ENCODE measurements around the gene OPN1MW.
"Not testable (repeated sequence)": the region's sequence is repeated elsewhere in the genome, so short reads cannot be mapped to it uniquely, and the experiment has no call there.

Gene OPN1MW

DNA sequence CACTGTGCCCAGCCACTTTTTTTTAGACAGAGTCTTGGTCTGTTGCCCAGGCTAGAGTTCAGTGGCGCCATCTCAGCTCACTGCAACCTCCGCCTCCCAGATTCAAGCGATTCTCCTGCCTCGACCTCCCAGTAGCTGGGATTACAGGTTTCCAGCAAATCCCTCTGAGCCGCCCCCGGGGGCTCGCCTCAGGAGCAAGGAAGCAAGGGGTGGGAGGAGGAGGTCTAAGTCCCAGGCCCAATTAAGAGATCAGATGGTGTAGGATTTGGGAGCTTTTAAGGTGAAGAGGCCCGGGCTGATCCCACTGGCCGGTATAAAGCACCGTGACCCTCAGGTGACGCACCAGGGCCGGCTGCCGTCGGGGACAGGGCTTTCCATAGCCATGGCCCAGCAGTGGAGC is at the start of gene OPN1MW:
TSS of gene OPN1MW (plus strand) at position 301 of the 400 bp plus-strand sequence. CDS start at position 383, 82 bp downstream.
- not testable (repeated sequence) for H3K9me3 ChIP-seq (ENCODE audit: insufficient read depth, low read depth, low read length); H3K27me3 ChIP-seq (ENCODE audit: insufficient read depth, low read length); H3K36me3 ChIP-seq (ENCODE audit: insufficient read depth, low read depth, low read length); H3K4me1 ChIP-seq (ENCODE audit: insufficient read depth, low read length); H3K9ac ChIP-seq (ENCODE audit: low read depth, low read length); H3K27ac ChIP-seq (ENCODE audit: low read length); H3K4me3 ChIP-seq (ENCODE audit: low read length)

DNA sequence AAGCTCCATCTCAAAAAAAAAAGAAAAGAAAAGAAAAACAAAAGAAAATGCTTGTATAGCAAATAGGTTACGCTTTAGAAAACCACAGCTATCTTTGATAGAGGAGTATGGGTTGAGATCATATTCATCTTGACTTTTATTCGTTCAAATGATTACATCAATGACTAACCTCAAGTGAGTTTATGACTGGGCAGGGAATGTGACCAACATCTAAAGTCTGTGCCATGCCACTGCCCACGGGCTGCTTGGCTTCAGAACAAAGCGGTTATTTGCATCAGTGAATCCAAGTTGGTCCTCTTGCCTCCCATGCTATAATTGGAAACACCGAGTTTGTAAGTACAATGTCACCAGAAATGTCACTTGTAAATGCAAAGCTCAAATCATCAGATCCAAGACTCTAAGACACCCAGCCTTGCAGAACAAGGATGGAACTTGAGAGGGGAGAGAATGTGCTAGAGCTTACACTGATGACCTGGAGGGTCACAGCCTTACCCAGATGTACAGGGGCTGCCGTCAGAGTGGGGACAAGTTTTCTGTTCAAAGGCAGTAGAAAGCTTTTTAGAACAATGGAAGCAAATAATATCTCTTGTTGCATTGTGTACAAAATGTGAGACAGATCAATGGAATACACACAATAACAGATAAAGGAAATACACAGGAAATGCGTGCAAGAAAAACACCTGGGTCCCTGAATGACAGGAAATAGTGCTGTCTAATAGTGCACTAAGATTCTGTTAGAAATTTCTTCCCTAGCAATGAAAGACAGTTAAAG is 46.8 kb upstream of the OPN1MW start:
- no peak overlapping the region for H3K27ac ChIP-seq (ENCODE audit: low read length)
- no peaks in the 10 kb centered on the region for H3K9me3 ChIP-seq (ENCODE audit: insufficient read depth, low read depth, low read length)
- peaks cover 20% of the 10 kb centered on the region for H3K27me3 ChIP-seq (ENCODE audit: insufficient read depth, low read length)
- H3K36me3 ChIP-seq (ENCODE audit: insufficient read depth, low read depth, low read length), result no peaks in the 10 kb centered on the region
- H3K9ac ChIP-seq (ENCODE audit: low read depth, low read length), result no peak overlapping the region
- no peak overlapping the region for H3K4me3 ChIP-seq (ENCODE audit: low read length)
- no peaks in the 10 kb centered on the region for H3K4me1 ChIP-seq (ENCODE audit: insufficient read depth, low read length)

DNA sequence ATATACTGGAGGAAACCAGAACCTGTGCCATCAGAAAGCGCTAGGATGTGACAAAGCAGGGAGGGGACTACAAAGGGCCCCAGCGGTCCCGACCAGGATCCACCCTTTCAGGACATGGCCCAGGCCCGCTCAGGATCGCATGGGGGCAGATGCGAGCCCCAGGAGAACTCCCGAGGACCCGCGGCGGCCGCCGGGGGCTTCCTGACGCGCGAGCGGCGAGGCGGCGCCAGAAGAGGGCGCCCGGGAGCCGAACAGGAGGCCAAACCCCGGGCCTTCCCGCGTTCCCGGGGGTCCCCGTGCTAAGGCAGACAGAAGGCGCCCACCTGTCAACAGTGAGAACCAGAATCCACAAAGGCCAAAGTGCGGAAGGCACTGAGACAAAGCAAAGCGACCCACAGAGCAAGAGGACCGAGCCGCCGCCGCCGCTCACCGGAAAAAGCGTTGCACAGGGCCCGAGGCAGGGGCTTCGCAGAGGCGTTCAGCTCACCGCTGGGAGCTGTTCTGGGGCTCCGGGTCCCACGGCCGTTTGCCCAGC is 45.7 kb upstream of the OPN1MW start:
- Histone ChIP-seq H3K9me3 (ENCODE audit: insufficient read depth, low read depth, low read length) (no peaks in the 10 kb centered on the region), H3K4me3 (ENCODE audit: low read length) (peak overlapping the region; percentile 30; the same call in 1 of the 2 replicates), H3K27ac (ENCODE audit: low read length) (no peak overlapping the region), H3K27me3 (ENCODE audit: insufficient read depth, low read length) (peaks cover 20% of the 10 kb centered on the region), H3K36me3 (ENCODE audit: insufficient read depth, low read depth, low read length) (no peaks in the 10 kb centered on the region), H3K9ac (ENCODE audit: low read depth, low read length) (no peak overlapping the region; the same call in 1 of the 2 replicates), H3K4me1 (ENCODE audit: insufficient read depth, low read length) (no peaks in the 10 kb centered on the region)

DNA sequence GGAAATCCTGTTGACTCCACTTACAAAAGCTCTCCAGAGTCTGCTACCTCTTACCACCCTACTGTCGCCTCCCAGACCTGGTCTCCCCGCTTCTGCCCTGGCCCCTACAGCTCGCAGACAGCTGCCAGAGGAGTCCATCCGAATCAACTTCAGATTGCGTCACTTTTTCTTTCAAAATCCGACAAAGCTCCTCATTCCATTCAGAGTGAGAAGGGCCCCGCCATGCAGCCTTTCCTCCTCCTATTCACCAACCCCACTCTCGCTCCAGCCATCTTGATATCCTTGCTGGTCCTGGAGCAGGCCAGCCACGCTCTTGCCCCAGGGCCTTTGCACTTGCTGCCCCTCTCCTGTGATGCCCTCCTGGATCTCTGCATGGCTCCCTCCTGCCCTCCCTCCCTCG is 43.5 kb upstream of the OPN1MW start:
- Histone ChIP-seq H3K4me3 (ENCODE audit: low read length) (no peak overlapping the region), H3K36me3 (ENCODE audit: insufficient read depth, low read depth, low read length) (no peaks in the 10 kb centered on the region), H3K9me3 (ENCODE audit: insufficient read depth, low read depth, low read length) (no peaks in the 10 kb centered on the region), H3K4me1 (ENCODE audit: insufficient read depth, low read length) (no peaks in the 10 kb centered on the region), H3K9ac (ENCODE audit: low read depth, low read length) (no peak overlapping the region), H3K27me3 (ENCODE audit: insufficient read depth, low read length) (peaks cover 20% of the 10 kb centered on the region), H3K27ac (ENCODE audit: low read length) (no peak overlapping the region)

DNA sequence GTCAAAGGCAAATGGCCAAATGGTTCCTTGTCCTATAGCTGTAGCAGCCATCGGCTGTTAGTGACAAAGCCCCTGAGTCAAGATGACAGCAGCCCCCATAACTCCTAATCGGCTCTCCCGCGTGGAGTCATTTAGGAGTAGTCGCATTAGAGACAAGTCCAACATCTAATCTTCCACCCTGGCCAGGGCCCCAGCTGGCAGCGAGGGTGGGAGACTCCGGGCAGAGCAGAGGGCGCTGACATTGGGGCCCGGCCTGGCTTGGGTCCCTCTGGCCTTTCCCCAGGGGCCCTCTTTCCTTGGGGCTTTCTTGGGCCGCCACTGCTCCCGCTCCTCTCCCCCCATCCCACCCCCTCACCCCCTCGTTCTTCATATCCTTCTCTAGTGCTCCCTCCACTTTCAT is 42.2 kb upstream of the OPN1MW start:
- H3K9ac ChIP-seq (ENCODE audit: low read depth, low read length), result no peak overlapping the region
- no peak overlapping the region for H3K4me3 ChIP-seq (ENCODE audit: low read length)
- no peaks in the 10 kb centered on the region for H3K9me3 ChIP-seq (ENCODE audit: insufficient read depth, low read depth, low read length)
- H3K4me1 ChIP-seq (ENCODE audit: insufficient read depth, low read length), result no peaks in the 10 kb centered on the region
- H3K36me3 ChIP-seq (ENCODE audit: insufficient read depth, low read depth, low read length), result no peaks in the 10 kb centered on the region
- H3K27ac ChIP-seq (ENCODE audit: low read length), result no peak overlapping the region
- H3K27me3 ChIP-seq (ENCODE audit: insufficient read depth, low read length), result peaks cover 20% of the 10 kb centered on the region

DNA sequence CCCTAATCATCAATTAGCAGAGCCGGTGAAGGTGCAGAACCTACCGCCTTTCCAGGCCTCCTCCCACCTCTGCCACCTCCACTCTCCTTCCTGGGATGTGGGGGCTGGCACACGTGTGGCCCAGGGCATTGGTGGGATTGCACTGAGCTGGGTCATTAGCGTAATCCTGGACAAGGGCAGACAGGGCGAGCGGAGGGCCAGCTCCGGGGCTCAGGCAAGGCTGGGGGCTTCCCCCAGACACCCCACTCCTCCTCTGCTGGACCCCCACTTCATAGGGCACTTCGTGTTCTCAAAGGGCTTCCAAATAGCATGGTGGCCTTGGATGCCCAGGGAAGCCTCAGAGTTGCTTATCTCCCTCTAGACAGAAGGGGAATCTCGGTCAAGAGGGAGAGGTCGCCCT is 41.7 kb upstream of the OPN1MW start:
- H3K9ac ChIP-seq (ENCODE audit: low read depth, low read length), result no peak overlapping the region
- H3K4me1 ChIP-seq (ENCODE audit: insufficient read depth, low read length), result no peaks in the 10 kb centered on the region
- no peak overlapping the region for H3K27ac ChIP-seq (ENCODE audit: low read length)
- H3K36me3 ChIP-seq (ENCODE audit: insufficient read depth, low read depth, low read length), result no peaks in the 10 kb centered on the region
- no peak overlapping the region for H3K4me3 ChIP-seq (ENCODE audit: low read length)
- H3K27me3 ChIP-seq (ENCODE audit: insufficient read depth, low read length), result peaks cover 17% of the 10 kb centered on the region
- no peaks in the 10 kb centered on the region for H3K9me3 ChIP-seq (ENCODE audit: insufficient read depth, low read depth, low read length)

DNA sequence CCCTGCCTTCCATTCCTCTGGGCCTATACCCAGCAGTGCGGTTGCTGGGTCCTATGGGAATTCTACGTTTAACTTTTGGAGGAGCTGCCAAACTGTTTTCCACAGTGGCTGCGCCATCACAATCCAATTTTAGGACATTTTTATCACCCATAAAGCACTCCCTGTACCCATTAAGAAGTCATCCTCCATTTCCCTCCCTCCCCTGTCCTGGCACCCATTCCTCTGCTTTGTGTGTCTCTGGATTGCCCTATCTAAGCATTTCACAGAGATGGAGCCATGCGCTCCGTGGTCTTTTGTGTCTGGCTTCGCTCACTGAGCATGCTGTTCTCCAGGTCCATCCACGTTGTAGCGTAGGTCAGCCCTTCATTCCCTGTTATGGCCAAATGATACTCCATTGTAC is 40.0 kb upstream of the OPN1MW start:
- Histone ChIP-seq H3K9me3 (ENCODE audit: insufficient read depth, low read depth, low read length) (no peaks in the 10 kb centered on the region), H3K4me1 (ENCODE audit: insufficient read depth, low read length) (no peaks in the 10 kb centered on the region), H3K4me3 (ENCODE audit: low read length) (no peak overlapping the region), H3K9ac (ENCODE audit: low read depth, low read length) (no peak overlapping the region), H3K27me3 (ENCODE audit: insufficient read depth, low read length) (peaks cover 5% of the 10 kb centered on the region), H3K36me3 (ENCODE audit: insufficient read depth, low read depth, low read length) (no peaks in the 10 kb centered on the region), H3K27ac (ENCODE audit: low read length) (no peak overlapping the region)

DNA sequence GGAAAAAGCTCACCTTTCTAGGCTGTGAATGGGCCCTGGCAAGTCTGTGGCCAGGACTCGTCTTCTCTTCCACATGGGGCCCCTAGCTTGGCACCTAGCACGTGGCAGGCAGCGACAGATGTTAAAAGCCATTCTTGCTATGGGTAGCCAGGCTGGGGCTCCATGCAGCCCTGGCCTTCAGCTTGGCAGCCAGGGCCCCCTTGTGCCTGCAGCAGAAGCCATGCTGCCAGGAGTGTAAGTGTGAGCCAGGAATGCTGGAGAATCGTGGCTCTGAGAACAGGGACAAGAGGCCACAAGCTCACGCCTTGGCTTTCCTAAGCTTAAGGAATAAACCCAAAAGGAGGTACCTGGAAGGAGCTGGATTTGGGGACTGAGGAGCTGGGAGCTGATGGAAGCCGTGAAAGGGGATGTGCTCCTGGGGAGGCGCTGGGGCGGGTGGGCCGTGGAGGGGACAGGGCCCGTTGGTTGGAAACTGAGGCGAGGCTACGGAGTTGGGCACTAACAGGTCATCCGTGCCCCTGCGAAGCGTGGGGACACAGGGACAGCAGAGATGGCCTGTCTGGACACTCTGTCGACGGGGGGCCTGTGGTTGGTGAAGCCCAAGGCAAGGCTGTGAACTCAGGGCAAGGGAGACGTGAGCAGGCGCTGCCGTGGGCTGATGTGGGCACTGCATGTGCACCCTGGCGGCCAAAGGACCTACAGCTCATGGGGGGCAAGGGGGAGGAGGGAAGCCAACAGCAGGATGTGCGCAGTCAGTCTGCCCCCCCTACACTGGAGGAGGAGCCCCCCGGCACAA is 39.2 kb upstream of the OPN1MW start:
- Histone ChIP-seq H3K36me3 (ENCODE audit: insufficient read depth, low read depth, low read length) (no peaks in the 10 kb centered on the region), H3K9me3 (ENCODE audit: insufficient read depth, low read depth, low read length) (no peaks in the 10 kb centered on the region), H3K4me1 (ENCODE audit: insufficient read depth, low read length) (no peaks in the 10 kb centered on the region), H3K9ac (ENCODE audit: low read depth, low read length) (no peak overlapping the region), H3K4me3 (ENCODE audit: low read length) (no peak overlapping the region), H3K27me3 (ENCODE audit: insufficient read depth, low read length) (no peaks in the 10 kb centered on the region), H3K27ac (ENCODE audit: low read length) (no peak overlapping the region)

DNA sequence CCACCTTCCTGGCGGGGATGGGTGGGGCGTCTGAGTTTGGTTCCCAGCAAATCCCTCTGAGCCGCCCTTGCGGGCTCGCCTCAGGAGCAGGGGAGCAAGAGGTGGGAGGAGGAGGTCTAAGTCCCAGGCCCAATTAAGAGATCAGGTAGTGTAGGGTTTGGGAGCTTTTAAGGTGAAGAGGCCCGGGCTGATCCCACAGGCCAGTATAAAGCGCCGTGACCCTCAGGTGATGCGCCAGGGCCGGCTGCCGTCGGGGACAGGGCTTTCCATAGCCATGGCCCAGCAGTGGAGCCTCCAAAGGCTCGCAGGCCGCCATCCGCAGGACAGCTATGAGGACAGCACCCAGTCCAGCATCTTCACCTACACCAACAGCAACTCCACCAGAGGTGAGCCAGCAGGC is 38.4 kb upstream of the OPN1MW start, which contains the start of gene OPN1LW:
TSS of gene OPN1LW (plus strand) at position 234 of the 400 bp plus-strand sequence. CDS start at position 275, 41 bp downstream.
- not testable (repeated sequence) for H3K4me3 ChIP-seq (ENCODE audit: low read length); H3K27me3 ChIP-seq (ENCODE audit: insufficient read depth, low read length); H3K4me1 ChIP-seq (ENCODE audit: insufficient read depth, low read length); H3K9me3 ChIP-seq (ENCODE audit: insufficient read depth, low read depth, low read length); H3K27ac ChIP-seq (ENCODE audit: low read length); H3K36me3 ChIP-seq (ENCODE audit: insufficient read depth, low read depth, low read length); H3K9ac ChIP-seq (ENCODE audit: low read depth, low read length)

DNA sequence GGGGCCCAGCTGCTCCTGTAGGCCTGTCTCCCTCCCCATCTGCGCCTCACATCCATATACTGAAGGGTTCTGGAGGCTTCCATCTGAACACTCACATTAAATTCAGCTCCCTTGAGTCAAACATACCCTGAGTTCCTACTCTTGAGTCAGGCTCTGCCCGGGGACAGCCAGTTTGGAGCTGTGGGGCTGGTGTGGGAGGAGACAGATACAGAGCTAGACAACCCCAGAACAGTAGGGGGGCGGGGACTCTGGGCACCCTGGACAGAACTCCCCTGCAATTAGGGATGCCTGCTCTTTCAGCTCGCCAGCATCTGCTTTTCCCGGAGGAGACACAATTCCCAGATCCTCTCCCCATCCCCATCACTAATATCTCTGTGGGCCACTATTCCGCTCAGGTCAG is 31.4 kb upstream of the OPN1MW start:
- not testable (repeated sequence) for H3K9ac ChIP-seq (ENCODE audit: low read depth, low read length); H3K27me3 ChIP-seq (ENCODE audit: insufficient read depth, low read length); H3K4me1 ChIP-seq (ENCODE audit: insufficient read depth, low read length); H3K27ac ChIP-seq (ENCODE audit: low read length); H3K36me3 ChIP-seq (ENCODE audit: insufficient read depth, low read depth, low read length); H3K4me3 ChIP-seq (ENCODE audit: low read length); H3K9me3 ChIP-seq (ENCODE audit: insufficient read depth, low read depth, low read length)

DNA sequence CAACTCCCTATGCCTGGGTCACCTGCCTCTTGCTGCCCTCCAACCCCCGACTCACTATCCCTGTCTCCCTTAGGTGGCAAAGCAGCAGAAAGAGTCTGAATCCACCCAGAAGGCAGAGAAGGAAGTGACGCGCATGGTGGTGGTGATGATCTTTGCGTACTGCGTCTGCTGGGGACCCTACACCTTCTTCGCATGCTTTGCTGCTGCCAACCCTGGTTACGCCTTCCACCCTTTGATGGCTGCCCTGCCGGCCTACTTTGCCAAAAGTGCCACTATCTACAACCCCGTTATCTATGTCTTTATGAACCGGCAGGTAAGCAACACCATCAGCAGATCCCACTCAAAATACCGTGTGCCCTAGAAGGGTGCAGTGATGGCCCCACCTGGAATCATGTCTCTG is 26.2 kb upstream of the OPN1MW start:
- not testable (repeated sequence) for H3K4me3 ChIP-seq (ENCODE audit: low read length)

DNA sequence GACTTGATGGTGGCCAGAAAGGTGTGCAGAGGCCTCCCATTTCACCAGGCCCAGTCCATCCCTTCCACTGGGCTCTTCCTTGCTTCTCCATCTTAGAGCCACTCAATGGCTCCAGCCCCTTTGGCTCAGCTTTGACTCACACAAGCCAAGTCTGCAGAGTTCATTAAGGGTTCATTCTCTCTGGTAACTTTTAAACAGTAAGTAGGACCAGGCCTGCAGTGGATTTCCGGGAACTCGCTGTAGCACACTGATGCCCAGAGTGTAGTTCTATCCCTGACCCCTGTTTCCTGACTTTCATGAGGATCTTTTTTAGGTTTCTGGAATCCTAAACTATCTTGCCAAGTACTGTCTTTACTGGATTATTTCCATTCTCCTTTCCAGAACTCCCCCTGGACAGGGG is 25.2 kb upstream of the OPN1MW start:
- H3K9ac ChIP-seq (ENCODE audit: low read depth, low read length); H3K9me3 ChIP-seq (ENCODE audit: insufficient read depth, low read depth, low read length); H3K36me3 ChIP-seq (ENCODE audit: insufficient read depth, low read depth, low read length); H3K4me3 ChIP-seq (ENCODE audit: low read length); H3K27ac ChIP-seq (ENCODE audit: low read length); H3K27me3 ChIP-seq (ENCODE audit: insufficient read depth, low read length); H3K4me1 ChIP-seq (ENCODE audit: insufficient read depth, low read length): not testable (repeated sequence)

More for the DNA sequence above, 26.2 kb upstream of the OPN1MW start:
- not testable (repeated sequence) for H3K27ac ChIP-seq (ENCODE audit: low read length); H3K27me3 ChIP-seq (ENCODE audit: insufficient read depth, low read length); H3K9me3 ChIP-seq (ENCODE audit: insufficient read depth, low read depth, low read length); H3K36me3 ChIP-seq (ENCODE audit: insufficient read depth, low read depth, low read length); H3K4me1 ChIP-seq (ENCODE audit: insufficient read depth, low read length); H3K9ac ChIP-seq (ENCODE audit: low read depth, low read length)

All from iPS-20b (cell line).